AG09319 (cell line): ENCODE results near the gene PCSK5.

Experiments used
- DNase-seq: peaks from one replicate; pipeline ENCODE4 v3.0.0-alpha.2; 2010; ENCODE audit warnings: low read depth; ENCODE audit errors: extremely low read depth
- TF ChIP-seq, protein P1 (sequence below): IDR thresholded peaks from 2 replicates; pipeline ENCODE4 v1.5.1; 2011; ENCODE audit warnings: low read depth, mild to moderate bottlenecking, inconsistent platforms, low read length, moderate library complexity

The PCSK5 gene

DNA sequence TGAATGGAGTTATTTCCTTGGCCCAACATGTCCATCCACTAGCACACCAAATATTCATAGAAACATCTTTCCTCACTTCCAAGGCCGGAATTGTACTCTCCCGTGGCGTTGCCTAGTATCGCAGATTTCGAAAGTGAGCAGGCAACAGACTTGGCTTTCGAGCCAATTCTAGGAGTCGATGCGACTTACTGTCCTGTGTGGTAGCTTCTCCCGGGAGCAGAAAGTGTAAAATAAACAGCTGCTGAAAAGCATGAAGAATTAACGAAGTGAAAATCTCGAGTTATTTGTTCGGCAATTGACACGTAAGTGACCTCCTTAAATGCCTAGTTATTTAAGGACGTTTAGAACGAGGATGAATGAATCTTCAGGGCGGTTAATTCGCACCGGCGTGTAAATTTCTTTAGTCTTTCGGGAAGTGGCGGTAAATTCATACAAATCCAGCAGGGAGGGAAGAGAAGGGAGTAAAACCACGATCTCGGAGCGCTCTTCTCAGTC is 449 bp upstream of the PCSK5 start:
- DNase-seq, result no peak
- TF ChIP-seq, protein P1, sequence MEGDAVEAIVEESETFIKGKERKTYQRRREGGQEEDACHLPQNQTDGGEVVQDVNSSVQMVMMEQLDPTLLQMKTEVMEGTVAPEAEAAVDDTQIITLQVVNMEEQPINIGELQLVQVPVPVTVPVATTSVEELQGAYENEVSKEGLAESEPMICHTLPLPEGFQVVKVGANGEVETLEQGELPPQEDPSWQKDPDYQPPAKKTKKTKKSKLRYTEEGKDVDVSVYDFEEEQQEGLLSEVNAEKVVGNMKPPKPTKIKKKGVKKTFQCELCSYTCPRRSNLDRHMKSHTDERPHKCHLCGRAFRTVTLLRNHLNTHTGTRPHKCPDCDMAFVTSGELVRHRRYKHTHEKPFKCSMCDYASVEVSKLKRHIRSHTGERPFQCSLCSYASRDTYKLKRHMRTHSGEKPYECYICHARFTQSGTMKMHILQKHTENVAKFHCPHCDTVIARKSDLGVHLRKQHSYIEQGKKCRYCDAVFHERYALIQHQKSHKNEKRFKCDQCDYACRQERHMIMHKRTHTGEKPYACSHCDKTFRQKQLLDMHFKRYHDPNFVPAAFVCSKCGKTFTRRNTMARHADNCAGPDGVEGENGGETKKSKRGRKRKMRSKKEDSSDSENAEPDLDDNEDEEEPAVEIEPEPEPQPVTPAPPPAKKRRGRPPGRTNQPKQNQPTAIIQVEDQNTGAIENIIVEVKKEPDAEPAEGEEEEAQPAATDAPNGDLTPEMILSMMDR, result no peak

DNA sequence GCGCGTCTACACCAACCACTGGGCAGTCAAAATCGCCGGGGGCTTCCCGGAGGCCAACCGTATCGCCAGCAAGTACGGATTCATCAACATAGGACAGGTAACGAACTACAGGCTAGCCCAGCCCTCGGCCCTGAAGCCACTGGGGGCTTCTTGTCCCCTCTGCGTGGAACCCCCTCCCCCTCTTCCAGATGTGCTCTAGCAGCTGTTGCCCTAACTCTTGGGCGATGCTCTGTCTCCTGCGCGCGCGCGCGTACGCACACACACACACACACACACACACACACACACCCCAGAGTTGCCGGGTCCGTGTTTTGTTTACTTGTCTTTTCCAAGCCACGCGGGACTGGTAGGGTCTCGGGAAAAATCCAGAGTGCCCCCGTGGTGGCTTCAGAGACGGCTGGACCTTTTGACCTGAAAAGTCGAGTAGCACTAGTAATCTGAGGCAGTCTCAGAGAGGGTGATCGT is 836 bp downstream of the PCSK5 start:
- DNase-seq, result no peak
- TF ChIP-seq, protein P1, result no peak

DNA sequence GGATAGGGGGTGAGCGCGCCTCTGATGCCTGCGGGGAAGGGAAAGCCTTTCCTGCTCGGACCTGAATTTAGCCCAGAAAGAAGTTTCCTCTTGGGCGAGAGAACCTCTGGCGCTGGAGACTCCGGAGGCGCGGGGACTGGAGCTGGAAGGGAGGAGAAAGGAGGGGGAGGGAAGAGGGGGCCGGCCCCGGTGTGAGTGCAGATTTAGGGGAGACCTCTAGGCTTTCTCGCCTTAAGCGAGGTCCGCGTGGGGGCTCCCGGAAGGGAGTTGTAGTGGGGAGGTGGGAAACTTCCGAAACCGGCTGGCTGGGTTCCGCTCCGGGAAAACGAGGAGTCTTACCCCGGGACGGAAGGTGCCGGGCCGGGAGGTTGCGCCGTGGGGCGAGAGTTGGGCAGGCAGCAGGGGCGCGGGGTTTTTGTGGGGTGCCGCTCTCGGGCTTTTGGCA is 1.3 kb downstream of the PCSK5 start:
- TF ChIP-seq, protein P1, result no peak
- no peak for DNase-seq

DNA sequence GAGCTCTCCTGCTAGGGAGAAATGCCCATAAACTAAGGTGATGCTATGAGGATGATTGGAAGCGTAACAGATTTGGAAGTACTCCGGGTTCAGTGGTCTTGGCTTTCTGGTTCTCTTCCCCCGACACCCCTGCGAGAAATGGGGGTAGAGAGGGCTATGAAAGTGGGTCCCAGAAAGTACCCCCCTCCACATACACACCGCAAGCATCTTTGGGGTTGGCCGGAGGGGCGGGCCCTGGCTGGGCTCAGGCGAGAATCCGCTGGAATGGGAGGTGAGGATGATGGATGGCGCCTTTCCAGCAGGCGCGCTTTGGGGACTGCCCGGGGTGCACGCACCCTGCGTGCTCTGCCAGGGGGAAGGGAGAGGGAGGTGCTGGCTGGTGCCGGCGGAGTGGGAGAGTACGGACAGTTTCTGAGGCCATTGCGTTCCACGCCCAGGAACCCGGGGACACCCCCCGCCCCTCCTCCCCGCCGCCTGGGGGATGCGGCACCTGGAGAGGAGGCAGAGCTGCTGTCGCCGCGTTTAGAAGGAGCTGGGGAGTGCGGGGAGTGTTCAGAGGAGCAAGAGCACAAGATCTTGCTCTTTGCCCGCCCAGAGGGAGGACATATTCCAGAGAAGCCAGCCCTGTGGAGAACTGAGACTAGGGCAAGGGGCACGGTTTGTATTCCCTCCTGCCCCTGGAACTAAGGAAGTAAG is 1.9 kb downstream of the PCSK5 start:
- TF ChIP-seq, protein P1, result no peak
- no peak for DNase-seq

DNA sequence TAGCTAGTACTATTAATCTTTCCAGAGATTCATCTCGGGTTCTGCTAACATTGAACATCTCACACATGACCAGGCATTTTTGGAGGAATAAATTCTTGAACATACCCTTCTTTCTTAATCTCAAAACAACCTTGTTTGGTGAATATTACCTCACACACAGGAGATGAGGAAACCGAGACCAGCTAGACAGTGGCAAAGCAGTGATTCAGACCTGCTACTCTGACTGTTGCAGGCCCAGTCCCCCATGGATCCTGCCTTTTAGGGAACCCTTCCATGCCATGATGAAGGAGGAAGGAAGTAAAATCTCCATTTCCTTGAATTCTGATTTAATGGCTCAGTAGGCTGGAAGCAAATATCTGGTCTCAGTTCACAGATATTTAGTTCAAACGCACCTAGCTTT is 2.6 kb downstream of the PCSK5 start:
- no peak for DNase-seq

GRCh38 chr9:75894566-75894965 is 4.1 kb downstream of the PCSK5 start:
- TF ChIP-seq, protein P1, result no peak
- DNase-seq, result no peak

More for the DNA sequence above, 2.6 kb downstream of the PCSK5 start:
- TF ChIP-seq, protein P1, result no peak

DNA sequence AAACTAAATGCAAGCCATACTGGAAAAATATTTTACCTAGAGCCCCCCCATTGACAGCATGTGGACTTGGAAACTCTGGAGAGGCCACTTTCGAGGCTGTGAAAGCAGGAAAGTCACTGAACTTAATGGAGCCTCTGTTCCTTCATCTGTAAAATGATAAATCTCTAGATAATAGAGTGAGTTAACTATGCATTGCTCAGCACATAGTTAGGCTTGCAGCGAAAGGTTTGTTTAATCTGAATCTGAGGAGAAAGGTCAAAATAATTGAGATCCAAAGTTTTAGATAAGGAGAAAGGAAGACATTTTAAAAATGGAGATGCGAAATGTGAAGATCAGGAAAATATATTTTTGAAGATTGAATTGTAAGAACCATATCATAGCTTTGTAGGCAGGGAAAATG is 4.6 kb downstream of the PCSK5 start:
- TF ChIP-seq, protein P1, result no peak
- no peak for DNase-seq
